GM06990 (cell line): Measurements from ENCODE around the gene TM7SF2.

ENCODE experiments used
- DNase-seq: peaks from one replicate; pipeline ENCODE4 v3.0.0-alpha.2; 2011; ENCODE audit not compliant: insufficient read length; ENCODE audit errors: extremely low read depth
- H3K27me3 ChIP-seq: replicated peaks from 2 replicates; pipeline ENCODE4 v1.6.0; 2011; ENCODE audit warnings: low read length; ENCODE audit not compliant: control insufficient read depth, insufficient read depth
- H3K36me3 ChIP-seq: 2 replicates; pipeline ENCODE4 v1.5.1; 2011; ENCODE audit warnings: low read length; ENCODE audit not compliant: control insufficient read depth, insufficient read depth
- H3K4me3 ChIP-seq: replicated peaks from 2 replicates; pipeline ENCODE4 v1.5.1; 2011; ENCODE audit warnings: low read depth, mild to moderate bottlenecking, control low read depth, low read length
- CTCF ChIP-seq: IDR thresholded peaks from 2 replicates; pipeline ENCODE4 v1.5.1; 2011; ENCODE audit warnings: low read length, control low read depth, mild to moderate bottlenecking, inconsistent platforms; ENCODE audit not compliant: insufficient read depth, poor library complexity, severe bottlenecking

TM7SF2 gene

GRCh38 chr11:65132238-65132987 is 20.7 kb downstream of the TM7SF2 start:
- peak; percentile 70 for DNase-seq
- peak overlapping the region; percentile 97 for H3K4me3 ChIP-seq
- peaks cover 43% of the 10 kb centered on the region for H3K36me3 ChIP-seq
- H3K27me3 ChIP-seq: no peaks in the 10 kb centered on the region
- no peak for TF ChIP-seq CTCF

DNA sequence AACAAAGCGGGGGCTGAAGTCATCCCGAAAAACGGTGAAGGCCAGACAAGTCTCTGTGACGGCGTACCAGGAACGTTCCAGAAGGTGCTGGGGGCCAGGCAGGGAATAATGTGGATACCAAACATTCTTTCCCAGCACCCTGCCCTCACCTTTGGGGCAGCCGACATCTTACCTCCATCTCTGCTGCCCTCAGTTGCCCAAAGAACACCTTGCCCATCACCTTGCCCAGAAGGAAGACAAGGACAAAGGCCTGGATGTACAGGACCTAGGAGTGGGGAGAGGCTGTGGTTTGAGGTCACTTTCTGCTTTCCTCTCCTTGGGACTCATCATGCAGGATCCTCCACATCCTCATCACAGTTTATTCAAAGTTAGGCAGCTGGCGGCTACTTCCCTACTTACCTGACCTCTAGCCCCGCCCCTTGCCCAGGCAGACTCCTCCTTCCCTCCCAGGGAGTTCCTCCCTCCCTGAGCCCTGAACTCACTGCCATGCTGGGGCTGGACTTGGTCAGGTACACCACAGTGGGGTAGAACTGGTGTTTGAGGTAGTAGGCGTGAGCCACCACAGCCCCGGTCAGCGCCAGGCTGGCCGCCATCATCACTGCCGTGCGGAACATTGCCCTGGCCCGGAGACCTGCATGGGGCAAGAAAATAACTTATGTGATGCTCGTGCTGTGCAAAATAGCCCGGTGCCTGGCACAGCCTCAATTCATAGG is 21.5 kb downstream of the TM7SF2 start:
- peak; percentile 66 for DNase-seq
- no peak for TF ChIP-seq CTCF
- Histone ChIP-seq H3K4me3 (peak overlapping the region; percentile 97), H3K27me3 (no peaks in the 10 kb centered on the region), H3K36me3 (peaks cover 36% of the 10 kb centered on the region)

- H3K36me3 ChIP-seq: peaks cover 32% of the 10 kb centered on the region
- TF ChIP-seq CTCF: no peak
- peak overlapping the region; percentile 97 for H3K4me3 ChIP-seq
- DNase-seq: no peak
- no peaks in the 10 kb centered on the region for H3K27me3 ChIP-seq
Observed at GRCh38 chr11:65133724-65134123, 22.1 kb downstream of the TM7SF2 start.

GRCh38 chr11:65134240-65134951 is 22.7 kb downstream of the TM7SF2 start, which contains the start of gene SYVN1:
Gene SYVN1, minus strand, starts transcription at chr11:65134519. Its CDS starts 918 bp downstream, at chr11:65133601.
- TF ChIP-seq CTCF: no peak
- Histone ChIP-seq H3K27me3 (no peaks in the 10 kb centered on the region), H3K36me3 (peaks cover 27% of the 10 kb centered on the region), H3K4me3 (peak within 1 kb of the TSS; percentile 97)
- peak; percentile 95 for DNase-seq

DNA sequence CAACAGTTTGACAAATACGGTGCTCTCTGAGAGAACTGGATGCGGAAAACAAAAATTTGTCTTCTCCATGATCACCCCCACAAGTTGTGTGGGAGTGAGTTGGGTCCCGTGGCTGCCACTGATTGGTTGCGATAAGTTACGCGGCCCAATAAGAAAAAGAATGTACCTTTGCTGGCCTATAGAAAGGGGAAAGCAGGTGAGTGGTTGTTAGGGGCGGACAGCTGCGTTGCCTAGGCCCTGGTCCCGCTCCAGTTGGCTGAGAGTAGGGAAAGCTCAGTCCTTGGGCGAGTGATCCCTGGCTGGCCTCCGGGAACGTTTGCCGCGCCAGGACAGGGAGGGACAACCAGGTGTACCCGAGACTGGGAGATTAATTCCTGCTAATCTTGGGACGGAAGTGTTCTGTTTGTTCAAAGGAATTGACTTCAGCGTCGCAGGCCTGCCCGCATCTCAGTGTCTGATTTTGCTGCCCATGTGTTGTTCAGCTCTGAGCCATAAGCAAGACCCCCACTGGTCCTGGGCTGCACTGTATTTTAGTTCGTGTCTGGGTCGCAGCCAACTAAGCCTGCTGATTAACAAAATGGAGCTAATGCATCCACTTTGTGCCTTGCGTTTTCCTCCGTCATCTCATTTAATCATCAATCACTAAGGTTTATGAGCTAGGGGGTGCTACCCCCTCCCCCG is 23.4 kb downstream of the TM7SF2 start:
- H3K36me3 ChIP-seq: peaks cover 20% of the 10 kb centered on the region
- no peak for TF ChIP-seq CTCF
- peak overlapping the region; percentile 97 for H3K4me3 ChIP-seq
- DNase-seq: no peak
- no peaks in the 10 kb centered on the region for H3K27me3 ChIP-seq
